HG02642 (cell line): ENCODE data around the gene MTA1.

Source experiments
- ATAC-seq: cut with Tn5 transposase; IDR thresholded peaks from one replicate; pipeline ENCODE4 v1.9.1; 2021; ENCODE audit warnings: mild to moderate bottlenecking; ENCODE audit not compliant: unreplicated experiment, poor library complexity

MTA1 gene

GRCh38 chr14:105419195-105420091 is at the start of gene MTA1:
Gene MTA1 (plus strand): TSS chr14:105419827. CDS start chr14:105420036, 209 bp downstream.
- ATAC-seq: peak; percentile 61

- no peak for ATAC-seq
These were observed 45.2 kb upstream of the MTA1 start for GRCh38 chr14:105374389-105374788.

GRCh38 chr14:105375635-105376057 is 44.0 kb upstream of the MTA1 start:
- no peak for ATAC-seq

GRCh38 chr14:105376521-105377440 is 42.8 kb upstream of the MTA1 start:
- no peak for ATAC-seq

GRCh38 chr14:105377555-105378182 is 42.0 kb upstream of the MTA1 start:
- no peak for ATAC-seq

GRCh38 chr14:105378199-105378598 is 41.4 kb upstream of the MTA1 start:
- no peak for ATAC-seq

GRCh38 chr14:105378873-105379685 is 40.5 kb upstream of the MTA1 start:
- ATAC-seq: no peak

- ATAC-seq: no peak
These were observed 39.7 kb upstream of the MTA1 start for GRCh38 chr14:105379946-105380345.

- ATAC-seq: no peak
These were observed 38.9 kb upstream of the MTA1 start for GRCh38 chr14:105380756-105381155.

- no peak for ATAC-seq
These were observed 37.9 kb upstream of the MTA1 start for GRCh38 chr14:105381446-105382342.

GRCh38 chr14:105382343-105383082 is 37.1 kb upstream of the MTA1 start:
- ATAC-seq: no peak

- ATAC-seq: no peak
These were observed 36.4 kb upstream of the MTA1 start for GRCh38 chr14:105383083-105383730.

- ATAC-seq: no peak
These were observed 35.5 kb upstream of the MTA1 start for GRCh38 chr14:105384041-105384557.

- no peak for ATAC-seq
These were observed 34.9 kb upstream of the MTA1 start for GRCh38 chr14:105384605-105385321.

- no peak for ATAC-seq
These were observed 34.3 kb upstream of the MTA1 start for GRCh38 chr14:105385322-105385637.

GRCh38 chr14:105385698-105386365 is 33.8 kb upstream of the MTA1 start:
- ATAC-seq: no peak
